Smooth muscle cell (in vitro differentiated cells): ENCODE data around the gene C1R. TPM values are rescaled to one million over a fixed set of nuclear protein-coding genes. Genes with fewer than 3 reads are reported as not detected.
"Not testable (repeated sequence)": the region's sequence is repeated elsewhere in the genome, so short reads cannot be mapped to it uniquely, and the experiment has no call there.

ENCODE experiments used
- DNase-seq: peaks from one replicate; lab custom pipeline; 2025; ENCODE audit not compliant: unreplicated experiment; lab: John Stamatoyannopoulos, UW
- H2AFZ ChIP-seq: fragments of 200-600 bp; sonication (generic); 2 replicates; pipeline ENCODE4 v1.6.0; 2016; ENCODE audit warnings: antibody characterized with exemption, low read depth, mild to moderate bottlenecking
- H3F3A ChIP-seq: fragments of 200-600 bp; sonication (generic); 2 replicates; pipeline ENCODE4 v1.6.0; 2017; ENCODE audit warnings: antibody characterized with exemption, low read depth
- H3K27ac ChIP-seq: fragments of 200-600 bp; sonication (generic); 2 replicates; pipeline ENCODE4 v1.5.1; 2016; ENCODE audit warnings: low read depth, mild to moderate bottlenecking
- H3K27me3 ChIP-seq: fragments of 200-600 bp; sonication (generic); 2 replicates; pipeline ENCODE4 v1.6.1; 2016; ENCODE audit warnings: low read depth, mild to moderate bottlenecking
- H3K36me3 ChIP-seq: fragments of 200-600 bp; sonication (generic); 2 replicates; pipeline ENCODE4 v1.5.1; 2016; ENCODE audit warnings: low read depth
- H3K4me1 ChIP-seq: fragments of 200-600 bp; sonication (generic); 2 replicates; pipeline ENCODE4 v1.5.1; 2016; ENCODE audit warnings: low read depth
- H3K4me2 ChIP-seq: fragments of 200-600 bp; sonication (generic); 2 replicates; pipeline ENCODE4 v1.6.0; 2016; ENCODE audit warnings: mild to moderate bottlenecking
- H3K4me3 ChIP-seq: fragments of 200-600 bp; sonication (generic); 2 replicates; pipeline ENCODE4 v1.5.1; 2016; ENCODE audit warnings: mild to moderate bottlenecking
- H3K79me2 ChIP-seq: fragments of 200-600 bp; sonication (generic); 2 replicates; pipeline ENCODE4 v1.6.0; 2016; ENCODE audit warnings: low read depth, mild to moderate bottlenecking
- H3K9ac ChIP-seq: fragments of 200-600 bp; sonication (generic); 2 replicates; pipeline ENCODE4 v1.6.0; 2016; ENCODE audit warnings: low read depth
- H3K9me3 ChIP-seq: fragments of 200-600 bp; sonication (generic); replicated peaks from 2 replicates; pipeline ENCODE4 v1.5.1; 2016; ENCODE audit warnings: low read depth
- H4K20me1 ChIP-seq: fragments of 200-600 bp; sonication (generic); 2 replicates; pipeline ENCODE4 v1.6.0; 2016; ENCODE audit warnings: low read depth
- whole genome bisulfite sequencing: methylation state at CpG from one replicate; pipeline ENCODE4 v1.1.7; 2016; ENCODE audit warnings: low lambda C conversion rate; 5-methylcytosine and 5-hydroxymethylcytosine counted together
- polyA plus RNA-seq: library from polyadenylated mRNA; unstranded; fragments of >200 nt; fragmentation: Nextera tagmentation; extraction: Ambion mirVana; gene quantifications from 2 replicates; pipeline ENCODE4 v1.2.1, GENCODE V29; 2016
- total RNA-seq: library from RNA; depleted of rRNA; stranded (reverse); fragments of >200 nt; gene quantifications from 2 replicates; pipeline ENCODE4 v1.2.3, GENCODE V29; 2014
- TF ChIP-seq, protein P1 (sequence below): fragments of 200-600 bp; sonication (generic); IDR thresholded peaks from 2 replicates; pipeline ENCODE4 v1.5.1; 2017; ENCODE audit warnings: borderline replicate concordance, mild to moderate bottlenecking, antibody characterized with exemption; ENCODE audit not compliant: insufficient read depth, poor library complexity, severe bottlenecking

The C1R gene
- total and polyA plus RNA-seq, 2 experiments from 2014 or later, result 51.2 to 83.8 TPM

DNA sequence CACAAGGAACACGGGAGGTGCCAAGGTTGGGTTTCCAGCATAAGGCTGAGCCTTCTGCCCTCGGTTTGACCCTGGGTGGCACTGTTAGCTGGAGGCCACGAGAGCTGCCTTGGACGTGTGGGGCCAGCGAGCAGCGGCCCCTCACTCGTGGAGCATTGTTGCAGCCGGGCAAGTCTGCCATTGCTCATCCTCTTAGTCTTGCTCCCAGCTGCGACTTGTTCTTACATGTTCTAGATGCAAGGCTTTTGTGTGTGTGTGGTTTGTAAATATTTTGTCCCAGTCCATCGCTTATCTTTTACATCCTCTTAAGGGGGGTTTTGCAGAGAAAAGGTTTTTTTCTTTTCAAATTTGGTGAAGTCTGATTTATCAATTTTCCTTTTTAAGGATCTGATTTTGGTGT lies 52.8 kb downstream of the C1R start:
- no peaks in the 10 kb centered on the region for H3K27me3 ChIP-seq
- TF ChIP-seq, protein P1, sequence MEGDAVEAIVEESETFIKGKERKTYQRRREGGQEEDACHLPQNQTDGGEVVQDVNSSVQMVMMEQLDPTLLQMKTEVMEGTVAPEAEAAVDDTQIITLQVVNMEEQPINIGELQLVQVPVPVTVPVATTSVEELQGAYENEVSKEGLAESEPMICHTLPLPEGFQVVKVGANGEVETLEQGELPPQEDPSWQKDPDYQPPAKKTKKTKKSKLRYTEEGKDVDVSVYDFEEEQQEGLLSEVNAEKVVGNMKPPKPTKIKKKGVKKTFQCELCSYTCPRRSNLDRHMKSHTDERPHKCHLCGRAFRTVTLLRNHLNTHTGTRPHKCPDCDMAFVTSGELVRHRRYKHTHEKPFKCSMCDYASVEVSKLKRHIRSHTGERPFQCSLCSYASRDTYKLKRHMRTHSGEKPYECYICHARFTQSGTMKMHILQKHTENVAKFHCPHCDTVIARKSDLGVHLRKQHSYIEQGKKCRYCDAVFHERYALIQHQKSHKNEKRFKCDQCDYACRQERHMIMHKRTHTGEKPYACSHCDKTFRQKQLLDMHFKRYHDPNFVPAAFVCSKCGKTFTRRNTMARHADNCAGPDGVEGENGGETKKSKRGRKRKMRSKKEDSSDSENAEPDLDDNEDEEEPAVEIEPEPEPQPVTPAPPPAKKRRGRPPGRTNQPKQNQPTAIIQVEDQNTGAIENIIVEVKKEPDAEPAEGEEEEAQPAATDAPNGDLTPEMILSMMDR, result no peak
- 80% methylated on average over 10 of the region's 10 CpGs for WGBS
- H3K79me2 ChIP-seq, result no peaks in the 10 kb centered on the region
- H3K9me3 ChIP-seq, result no peaks in the 10 kb centered on the region
- H2AFZ ChIP-seq, result no peak overlapping the region
- H3K4me1 ChIP-seq, result no peaks in the 10 kb centered on the region
- no peaks in the 10 kb centered on the region for H3F3A ChIP-seq
- DNase-seq, result no peak
- no peak overlapping the region for H3K4me2 ChIP-seq
- no peak overlapping the region for H3K9ac ChIP-seq
- no peak overlapping the region for H3K4me3 ChIP-seq
- H3K27ac ChIP-seq, result no peak overlapping the region
- H4K20me1 ChIP-seq, result no peaks in the 10 kb centered on the region
- no peaks in the 10 kb centered on the region for H3K36me3 ChIP-seq

DNA sequence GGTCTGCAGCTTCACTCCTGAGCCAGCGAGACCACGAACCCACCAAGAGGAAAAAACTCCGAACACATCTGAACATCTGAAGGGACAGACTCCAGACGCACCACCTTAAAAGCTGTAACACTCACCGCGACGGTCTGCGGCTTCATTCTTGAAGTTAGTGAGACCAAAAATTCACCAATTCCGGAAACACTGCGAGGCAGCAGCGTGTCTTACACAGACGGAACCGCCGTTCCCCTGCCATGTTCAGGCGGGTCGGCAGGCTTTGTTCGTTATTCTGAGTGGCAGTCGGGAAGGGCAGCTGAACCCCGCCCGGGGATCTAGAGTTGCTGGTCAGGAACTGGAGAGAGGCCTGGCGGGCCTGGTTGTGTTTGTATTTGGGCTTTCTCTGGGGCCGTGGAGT lies 53.7 kb downstream of the C1R start:
- H3K9me3 ChIP-seq, result no peaks in the 10 kb centered on the region
- no peak overlapping the region for H2AFZ ChIP-seq
- no peaks in the 10 kb centered on the region for H4K20me1 ChIP-seq
- no peak overlapping the region for H3K9ac ChIP-seq
- TF ChIP-seq, protein P1, result no peak
- no peaks in the 10 kb centered on the region for H3K27me3 ChIP-seq
- 92% methylated on average over 22 of the region's 22 CpGs for WGBS
- no peaks in the 10 kb centered on the region for H3K4me1 ChIP-seq
- no peak overlapping the region for H3K4me2 ChIP-seq
- no peaks in the 10 kb centered on the region for H3K36me3 ChIP-seq
- H3K79me2 ChIP-seq, result no peaks in the 10 kb centered on the region
- no peak overlapping the region for H3K4me3 ChIP-seq
- DNase-seq, result no peak
- no peak overlapping the region for H3K27ac ChIP-seq
- no peaks in the 10 kb centered on the region for H3F3A ChIP-seq

DNA sequence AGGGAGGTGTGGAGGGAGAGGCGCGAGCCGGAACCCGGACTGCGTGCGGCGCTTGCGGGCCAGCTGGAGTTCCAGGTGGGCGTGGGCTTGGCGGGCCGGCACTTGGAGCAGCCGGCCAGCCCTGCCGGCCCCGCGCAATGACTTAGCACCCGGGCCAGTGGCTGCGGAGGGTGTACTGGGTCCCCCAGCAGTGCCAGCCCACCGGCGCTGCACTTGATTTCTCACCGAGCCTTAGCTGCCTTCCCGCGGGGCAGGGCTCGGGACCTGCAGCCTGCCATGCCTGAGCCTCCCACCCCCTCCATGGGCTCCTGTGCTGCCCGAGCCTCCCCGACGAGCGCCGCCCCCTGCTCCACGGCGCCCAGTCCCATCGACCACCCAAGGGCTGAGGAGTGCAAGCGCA lies 54.8 kb downstream of the C1R start:
- not testable (repeated sequence) for H3K4me3 ChIP-seq, H3K4me1 ChIP-seq, H3K27ac ChIP-seq, H3K79me2 ChIP-seq, H3F3A ChIP-seq, H3K36me3 ChIP-seq, H3K9me3 ChIP-seq, H3K27me3 ChIP-seq, H3K9ac ChIP-seq, H3K4me2 ChIP-seq, H2AFZ ChIP-seq, DNase-seq, H4K20me1 ChIP-seq
- WGBS, result 99% methylated on average over 28 of the region's 32 CpGs

DNA sequence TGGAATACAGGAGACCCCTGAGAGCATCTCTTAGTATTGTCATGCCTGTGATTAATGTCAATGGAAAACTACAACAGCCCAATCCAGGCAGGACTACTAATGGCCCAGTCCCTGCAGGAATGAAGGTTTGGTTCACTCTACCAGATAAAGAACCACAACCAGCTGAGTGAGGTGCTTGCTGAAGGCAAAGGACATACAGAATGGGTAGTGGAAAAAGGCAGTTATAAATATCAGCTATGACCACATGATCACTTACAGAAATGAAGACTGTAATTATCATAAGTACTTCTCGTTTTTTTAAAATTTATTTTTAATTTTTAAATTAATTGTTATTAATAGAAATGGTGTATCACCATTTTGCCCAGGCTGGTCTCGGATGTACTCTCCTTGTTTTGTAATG lies 56.8 kb downstream of the C1R start:
- 84% methylated on average over 2 of the region's 2 CpGs for WGBS
- no peak overlapping the region for H2AFZ ChIP-seq
- DNase-seq, result no peak

More for the DNA sequence above, 56.8 kb downstream of the C1R start:
- TF ChIP-seq, protein P1, result no peak
- Histone ChIP-seq H4K20me1 (no peaks in the 10 kb centered on the region), H3F3A (no peaks in the 10 kb centered on the region), H3K4me3 (no peak overlapping the region), H3K9me3 (no peaks in the 10 kb centered on the region), H3K36me3 (no peaks in the 10 kb centered on the region), H3K4me1 (no peaks in the 10 kb centered on the region), H3K27me3 (no peaks in the 10 kb centered on the region), H3K27ac (no peak overlapping the region), H3K9ac (no peak overlapping the region), H3K79me2 (no peaks in the 10 kb centered on the region), H3K4me2 (no peak overlapping the region)
